H54 (cell line): ENCODE results near the gene GDF15.
A peak's percentile ranks its signal among the peaks of the same experiment; 100 is the strongest.
"Not testable (repeated sequence)": the region's sequence is repeated elsewhere in the genome, so short reads cannot be mapped to it uniquely, and the experiment has no call there.

Experiments
- DNase-seq: peaks from one replicate; pipeline ENCODE4 v3.0.0; 2011; ENCODE audit warnings: low spot score, mixed read lengths; ENCODE audit not compliant: insufficient read length
- FAIRE-seq: peaks from 3 replicates; lab custom pipeline; 2011; peaks lifted over from hg19 to GRCh38; lab: Jason Lieb, UNC
- POLR2A ChIP-seq: IDR thresholded peaks from 2 replicates; pipeline ENCODE4 v1.6.1; 2011; ENCODE audit warnings: low read depth, mild to moderate bottlenecking, low read length

Gene GDF15

GRCh38 chr19:18350490-18350889 is 35.5 kb upstream of the GDF15 start:
- FAIRE-seq = no peak

DNA sequence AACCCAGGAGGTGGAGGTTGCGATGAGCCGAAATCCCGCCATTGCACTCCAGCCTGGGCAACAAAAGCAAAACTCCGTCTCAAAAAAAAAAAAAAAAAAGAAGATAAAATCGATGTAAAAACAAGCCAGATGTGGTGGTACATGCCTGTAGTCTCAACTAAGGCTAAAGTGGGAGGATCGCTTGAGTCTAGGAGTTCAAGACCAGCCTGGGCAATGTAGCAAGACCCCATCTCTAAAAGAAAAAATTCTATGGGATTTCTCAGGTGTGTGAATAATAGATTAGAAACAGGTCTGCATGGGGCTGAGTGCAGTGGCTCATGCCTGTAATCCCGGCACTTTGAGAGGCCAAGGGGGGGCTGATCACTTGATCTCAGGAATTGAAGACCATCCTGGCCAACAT is 34.4 kb upstream of the GDF15 start:
- DNase-seq (no peak), FAIRE-seq (no peak)
- no peak for TF ChIP-seq POLR2A

More at GRCh38 chr19:18350490-18350889, 35.5 kb upstream of the GDF15 start:
- no peak for TF ChIP-seq POLR2A
- no peak for DNase-seq

- no peak for FAIRE-seq
- no peak for DNase-seq
- TF ChIP-seq POLR2A = no peak
Observed at GRCh38 chr19:18353378-18354005, 32.5 kb upstream of the GDF15 start.

DNA sequence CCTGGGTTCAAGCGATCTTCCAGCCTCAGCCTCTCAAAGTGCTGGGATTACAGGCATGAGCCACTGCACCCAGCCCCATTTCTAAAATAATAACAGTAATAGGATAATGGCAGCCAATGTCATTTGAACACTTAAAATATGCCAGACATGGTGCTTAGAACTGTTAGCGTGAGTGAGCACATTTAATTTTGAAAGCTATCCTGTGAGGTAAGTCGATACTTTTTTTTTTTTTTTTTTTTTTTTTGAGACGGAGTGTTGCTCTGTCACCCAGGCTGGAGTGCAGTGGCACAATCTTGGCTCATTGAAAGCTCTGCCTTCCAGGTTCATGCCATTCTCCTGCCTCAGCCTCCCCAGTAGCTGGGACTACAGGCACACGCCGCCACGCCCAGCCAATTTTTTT is 31.2 kb upstream of the GDF15 start:
- FAIRE-seq, DNase-seq: not testable (repeated sequence)

GRCh38 chr19:18357041-18357440 is 28.9 kb upstream of the GDF15 start:
- no peak for FAIRE-seq
- no peak for TF ChIP-seq POLR2A
- no peak for DNase-seq

GRCh38 chr19:18361646-18362045 is 24.3 kb upstream of the GDF15 start:
- no peak for TF ChIP-seq POLR2A
- DNase-seq (no peak), FAIRE-seq (no peak)

DNA sequence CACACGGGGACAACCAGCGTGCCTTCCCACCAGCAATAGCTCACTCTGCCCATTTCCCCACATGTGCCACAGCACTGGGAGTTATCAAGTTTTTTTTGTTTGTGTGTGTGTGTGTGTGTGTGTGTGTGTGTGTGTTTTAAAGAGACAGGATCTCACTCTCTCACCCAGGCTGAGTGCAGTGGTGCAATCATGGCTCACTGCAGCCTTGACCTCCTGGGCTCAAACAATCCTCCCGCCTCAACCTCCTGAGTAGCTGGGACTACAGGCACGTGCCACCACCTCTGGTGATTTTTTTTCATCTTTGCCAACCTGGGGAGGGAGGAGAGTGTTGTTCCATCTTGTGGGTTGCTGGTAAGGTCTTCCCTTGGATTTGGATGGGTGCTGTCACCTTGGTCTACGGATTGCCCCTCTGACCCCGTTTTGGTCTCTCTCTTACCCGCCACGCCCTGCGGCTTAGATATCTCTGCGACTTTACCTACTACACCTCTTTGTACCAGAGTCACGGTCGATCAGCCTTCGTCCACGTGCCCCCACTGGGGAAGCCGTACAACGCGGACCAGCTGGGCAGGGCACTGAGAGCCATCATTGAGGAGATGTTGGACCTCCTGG is 22.9 kb upstream of the GDF15 start:
- FAIRE-seq (no peak), DNase-seq (no peak)
- no peak for TF ChIP-seq POLR2A

GRCh38 chr19:18363787-18364186 is 22.2 kb upstream of the GDF15 start:
- FAIRE-seq (no peak), DNase-seq (no peak)
- no peak for TF ChIP-seq POLR2A

DNA sequence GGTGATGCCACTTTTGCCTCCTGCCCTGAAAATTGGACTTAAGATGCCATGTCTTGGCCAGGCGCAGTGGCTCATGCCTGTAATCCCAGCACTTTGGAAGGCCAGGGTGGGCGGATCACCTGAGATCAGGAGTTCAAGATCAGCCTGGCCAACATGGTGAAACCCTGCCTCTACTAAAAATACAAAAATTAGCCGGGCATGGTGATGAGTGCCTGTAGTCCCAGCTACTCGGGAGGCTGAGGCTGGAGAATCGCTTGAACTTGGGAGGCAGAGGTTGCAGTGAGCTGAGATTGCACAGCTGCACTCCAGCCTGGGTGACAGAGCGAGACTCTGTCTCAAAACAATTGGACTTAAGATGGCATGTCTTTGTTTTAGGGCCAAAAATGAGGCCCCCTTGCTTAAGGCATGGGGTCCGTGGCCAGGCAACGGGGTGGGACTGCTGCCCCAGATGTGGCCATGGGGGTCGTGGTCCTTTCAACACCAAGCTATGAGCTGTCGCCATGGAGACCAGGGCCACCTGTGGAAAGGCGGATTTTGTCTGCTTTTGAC is 21.6 kb upstream of the GDF15 start:
- not testable (repeated sequence) for DNase-seq, FAIRE-seq

DNA sequence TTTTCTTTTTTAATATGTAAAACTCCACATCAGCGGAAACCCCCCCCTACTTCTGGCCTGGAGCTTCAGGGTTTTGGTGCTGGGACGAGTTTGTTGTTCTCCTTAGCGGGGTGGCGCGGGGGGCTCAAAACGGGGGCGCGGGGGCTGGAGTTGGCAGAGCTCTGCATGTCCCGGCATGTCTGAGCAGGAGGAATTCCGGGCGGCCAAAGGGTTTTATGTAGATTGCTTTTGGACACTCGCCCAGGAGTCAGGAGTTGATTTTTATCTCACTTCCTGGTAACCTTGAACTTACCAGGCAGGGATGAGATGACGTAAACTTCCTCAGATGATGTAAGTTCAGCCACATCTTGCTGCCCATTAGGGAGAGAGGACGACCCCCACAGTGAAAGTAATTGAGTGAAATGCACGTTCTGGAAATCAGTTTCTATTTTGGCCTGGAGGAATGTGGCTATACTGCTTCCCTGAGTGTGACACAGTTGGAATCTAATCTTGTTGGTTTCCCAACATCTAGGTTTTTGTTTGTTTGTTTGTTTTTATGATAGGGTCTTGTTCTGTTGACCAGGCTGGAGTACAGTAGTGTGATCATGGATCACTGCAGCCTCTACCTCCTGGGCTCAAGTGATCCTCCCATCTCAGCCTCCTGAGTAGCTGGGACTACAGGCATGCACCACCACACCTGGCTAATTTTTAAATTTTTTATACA is 21.0 kb upstream of the GDF15 start:
- DNase-seq (peak; percentile 83), FAIRE-seq (no peak)
- TF ChIP-seq POLR2A = no peak

GRCh38 chr19:18366021-18366435 is 19.9 kb upstream of the GDF15 start:
- no peak for FAIRE-seq
- no peak for TF ChIP-seq POLR2A
- DNase-seq = no peak

DNA sequence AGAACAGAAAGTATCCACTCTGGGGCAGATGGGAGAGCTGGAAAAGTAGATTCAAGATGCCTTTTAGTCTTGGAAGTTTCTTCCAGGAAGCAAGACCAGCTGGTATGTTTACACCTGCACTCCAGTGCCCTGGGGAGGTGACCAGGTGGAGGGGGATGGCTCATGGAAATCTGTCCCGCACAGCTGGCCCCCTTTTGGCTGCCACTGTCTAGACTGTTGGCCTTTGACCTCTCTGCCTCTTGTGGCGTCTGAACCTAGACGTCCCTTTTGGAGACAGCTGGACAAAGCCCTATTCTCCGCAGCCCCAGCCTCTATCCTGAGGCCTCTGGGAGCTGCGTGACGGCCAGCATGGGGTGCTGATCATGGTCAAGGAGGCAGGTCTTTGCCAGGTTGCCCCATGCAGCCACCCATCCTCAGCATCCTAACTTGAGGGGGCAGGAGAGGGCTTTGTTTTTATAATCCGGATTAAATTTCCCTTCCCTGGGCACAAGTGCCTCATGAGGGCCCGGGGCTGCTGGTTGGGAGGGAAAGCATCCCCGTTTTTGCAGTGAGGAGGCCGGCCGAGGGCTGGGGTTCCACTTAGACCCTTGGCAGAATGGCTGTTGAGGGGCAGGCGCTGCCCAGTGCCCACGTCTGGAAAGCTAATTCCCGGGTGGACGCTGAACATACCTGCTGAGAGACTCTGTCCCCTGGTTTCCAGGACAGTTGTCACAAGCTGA is 17.3 kb upstream of the GDF15 start:
- no peak for TF ChIP-seq POLR2A
- FAIRE-seq = no peak
- DNase-seq = no peak

DNA sequence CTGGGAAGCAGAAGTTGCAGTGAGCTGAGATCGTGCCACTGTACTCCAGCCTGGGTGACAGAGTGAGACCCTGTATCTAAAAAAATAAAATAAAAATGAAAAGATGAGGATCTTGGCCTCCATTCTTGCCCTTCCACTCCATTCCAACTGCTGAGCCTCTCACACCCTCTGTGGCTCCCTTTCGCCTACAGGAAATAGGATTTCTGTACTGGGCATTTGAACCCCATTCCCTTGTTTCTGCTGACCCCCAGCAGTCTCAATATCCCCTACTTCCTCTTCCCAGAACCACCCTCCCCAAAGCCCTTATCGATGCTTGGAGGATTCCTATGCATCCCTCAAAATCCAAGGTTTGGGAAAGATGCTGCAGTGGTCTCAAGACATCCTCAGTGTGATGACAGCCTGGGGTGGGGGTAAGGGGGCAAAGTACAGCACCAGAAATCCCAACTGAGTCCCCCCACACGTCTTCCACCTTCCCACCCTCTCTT is 12.5 kb upstream of the GDF15 start:
- DNase-seq (no peak), FAIRE-seq (no peak)
- no peak for TF ChIP-seq POLR2A
